NCI-H774 (cell line): ENCODE measurements around the gene CABS1.

Source experiments
- DNase-seq: peaks from one replicate; lab custom pipeline; 2025; lab: John Stamatoyannopoulos, UW

Gene CABS1

GRCh38 chr4:70382691-70383181, 48.0 kb downstream of the CABS1 start, which contains the start of gene SMR3B:
Gene SMR3B, plus strand, starts transcription at chr4:70383131. Its CDS starts 1,380 bp downstream, at chr4:70384511.
- DNase-seq = no peak
